Fibroblast of lung (primary cell): ENCODE measurements around the gene RIIAD1. TPM values are rescaled to one million over a fixed set of nuclear protein-coding genes. Genes with fewer than 3 reads are reported as not detected.

Source experiments
- DNase-seq, 2 donors: peaks; one replicate each; pipeline versions ENCODE4 v3.0.0 to v3.0.0-alpha.2; 2010; ENCODE audit warnings: low read depth in 2 of 2
- H2AFZ ChIP-seq: 2 replicates; pipeline ENCODE4 v1.5.1; 2012; ENCODE audit warnings: low read length, control low read depth, inconsistent platforms
- H3K27ac ChIP-seq: 2 replicates; pipeline ENCODE4 v1.5.1; 2011; ENCODE audit warnings: low read length, control low read depth; ENCODE audit not compliant: insufficient read depth
- H3K27me3 ChIP-seq: 2 replicates; pipeline ENCODE4 v1.5.1; 2011; ENCODE audit warnings: mild to moderate bottlenecking, low read length; ENCODE audit not compliant: control insufficient read depth, insufficient read depth
- H3K36me3 ChIP-seq: 2 replicates; pipeline ENCODE4 v1.5.1; 2011; ENCODE audit warnings: low read length; ENCODE audit not compliant: control insufficient read depth, insufficient read depth
- H3K4me1 ChIP-seq: 2 replicates; pipeline ENCODE4 v1.5.1; 2011; ENCODE audit warnings: low read length; ENCODE audit not compliant: control insufficient read depth, insufficient read depth; ENCODE audit errors: extremely low read depth
- H3K4me2 ChIP-seq: 2 replicates; pipeline ENCODE4 v1.5.1; 2011; ENCODE audit warnings: low read length, control low read depth; ENCODE audit not compliant: insufficient read depth; ENCODE audit errors: extremely low read depth
- H3K4me3 ChIP-seq, 4 experiments: fragments of 200-600 bp in 1 of 4; sonication (generic) in 1 of 4; replicated peaks in 1 of 4; 2 replicates each; pipeline ENCODE4 v1.5.1; 2011 to 2016; ENCODE audit warnings: low read length in 4 of 4, low read depth in 3 of 4, mild to moderate bottlenecking in 3 of 4, control low read depth in 2 of 4, inconsistent platforms in 1 of 4, mixed read lengths in 1 of 4; ENCODE audit not compliant: insufficient read depth in 1 of 4; ENCODE audit errors: control extremely low read depth in 1 of 4
- H3K79me2 ChIP-seq: 2 replicates; pipeline ENCODE4 v1.5.1; 2012; ENCODE audit warnings: mild to moderate bottlenecking, low read length, inconsistent platforms; ENCODE audit not compliant: control insufficient read depth, insufficient read depth
- H3K9ac ChIP-seq: 2 replicates; pipeline ENCODE4 v1.5.1; 2011; ENCODE audit warnings: mild to moderate bottlenecking, low read length, control low read depth; ENCODE audit not compliant: insufficient read depth
- H3K9me3 ChIP-seq: 2 replicates; pipeline ENCODE4 v1.5.1; 2012; ENCODE audit warnings: low read depth, low read length; ENCODE audit not compliant: control insufficient read depth, insufficient read depth
- H4K20me1 ChIP-seq: 2 replicates; pipeline ENCODE4 v1.5.1; 2011; ENCODE audit warnings: low read length; ENCODE audit not compliant: control insufficient read depth, insufficient read depth; ENCODE audit errors: extremely low read depth
- CTCF ChIP-seq, 2 donors: IDR thresholded peaks in 1 of 2; conservative IDR thresholded peaks in 1 of 2; 1 replicate in 1 of 2; 2 replicates in 1 of 2; pipeline ENCODE4 v1.5.1; 2011 to 2012; ENCODE audit warnings: low read length in 2 of 2, control low read depth in 1 of 2, inconsistent platforms in 1 of 2, low read depth in 1 of 2, mild to moderate bottlenecking in 1 of 2
- EZH2 ChIP-seq: IDR thresholded peaks from 2 replicates; pipeline ENCODE4 v1.5.1; 2012; ENCODE audit warnings: low read length, control low read depth, mild to moderate bottlenecking; ENCODE audit errors: missing control alignments
- polyA plus RNA-seq, 2 donors: library from polyadenylated mRNA; depleted of rRNA in 1 of 2; stranded (reverse) in 1 of 2; unstranded in 1 of 2; fragments of >200 nt; gene quantifications; 2 replicates each; pipeline ENCODE4 v1.2.1, GENCODE V29; 2011 to 2012; ENCODE audit warnings: missing spikeins in 1 of 2
- total RNA-seq: library from RNA; depleted of rRNA; stranded (reverse); fragments of >200 nt; gene quantifications from 2 replicates; pipeline ENCODE4 v1.2.1, GENCODE V29; 2014

The RIIAD1 gene
- total and polyA plus RNA-seq, 2 donors (not counting 1 experiment from before 2014, with no cell fraction given) = not detected

- no peaks in the 10 kb centered on the region for H3K4me1 ChIP-seq
- H3K4me2 ChIP-seq = peak overlapping the region; percentile 94
- H3K79me2 ChIP-seq = no peaks in the 10 kb centered on the region
- H3K9me3 ChIP-seq = no peaks in the 10 kb centered on the region
- H2AFZ ChIP-seq = peak overlapping the region; percentile 30
- H4K20me1 ChIP-seq = no peaks in the 10 kb centered on the region
- H3K9ac ChIP-seq = peak overlapping the region; percentile 27
- no peak overlapping the region for H3K27ac ChIP-seq
- TF ChIP-seq CTCF (conservative IDR thresholded peaks at IDR 0.05 in 1 of 2, IDR thresholded peaks at IDR 0.05 in 1 of 2; ENCODE audit: low read depth in 1 of 2, low read length in 2 of 2) (no peak), EZH2 (no peak)
- H3K27me3 ChIP-seq = peaks cover 32% of the 10 kb centered on the region
- H3K36me3 ChIP-seq = no peaks in the 10 kb centered on the region
- peak overlapping the region; percentile 48 to 62 (median 55) for H3K4me3 ChIP-seq
- no peak for DNase-seq
These were observed 627 bp downstream of the RIIAD1 start for GRCh38 chr1:151721788-151722510.

- Histone ChIP-seq H3K27me3 (peaks cover 23% of the 10 kb centered on the region), H3K79me2 (no peaks in the 10 kb centered on the region), H2AFZ (no peak overlapping the region)
These were observed 2.5 kb downstream of the RIIAD1 start for GRCh38 chr1:151723726-151724370.

More at GRCh38 chr1:151723726-151724370, 2.5 kb downstream of the RIIAD1 start:
- H3K9me3 ChIP-seq = no peaks in the 10 kb centered on the region
- TF ChIP-seq CTCF (conservative IDR thresholded peaks at IDR 0.05 in 1 of 2, IDR thresholded peaks at IDR 0.05 in 1 of 2; ENCODE audit: low read depth in 1 of 2, low read length in 2 of 2) (no peak), EZH2 (peak; percentile 28)
- no peak for DNase-seq
- H3K27ac ChIP-seq = no peak overlapping the region
- no peak overlapping the region for H3K4me2 ChIP-seq
- H4K20me1 ChIP-seq = no peaks in the 10 kb centered on the region
- H3K36me3 ChIP-seq = no peaks in the 10 kb centered on the region
- no peaks in the 10 kb centered on the region for H3K4me1 ChIP-seq
- no peak overlapping the region for H3K9ac ChIP-seq
- H3K4me3 ChIP-seq = no peak overlapping the region
